ENCODE results near the gene FAM98A. TPM values are rescaled to one million over a fixed set of nuclear protein-coding genes. Genes with fewer than 3 reads are reported as not detected.

The FAM98A gene
- total and polyA plus RNA-seq, 12 donors = 16.0 to 118 (median 50.5) TPM

DNA sequence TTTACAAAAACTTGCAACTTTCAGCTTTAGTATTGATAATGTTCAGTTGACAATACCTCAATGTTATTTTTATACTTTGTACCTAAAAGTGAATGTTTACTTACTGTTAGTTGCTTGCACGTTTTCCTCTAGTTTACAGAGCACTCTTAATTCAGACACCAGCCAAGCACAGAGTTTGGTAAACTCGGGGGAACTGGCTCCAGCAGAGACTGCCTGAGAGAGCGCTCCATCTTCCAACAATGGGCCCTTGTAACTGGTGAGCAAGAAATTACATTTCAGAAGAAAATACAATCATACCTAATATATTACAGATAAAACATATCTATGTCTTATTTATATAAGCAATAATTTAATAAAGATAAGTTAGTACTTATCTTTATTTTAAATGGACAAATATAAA, 3.7 kb downstream of the FAM98A start:
- H3K4me1 ChIP-seq (replicated peaks in 1 of 2) = peaks cover 5 to 34% of the 10 kb centered on the region in 2 donors
- peaks cover 0 to 26% of the 10 kb centered on the region in 2 donors for H3K36me3 ChIP-seq (replicated peaks in 1 of 2)
- TF ChIP-seq CTCF (IDR thresholded peaks at IDR 0.05) (no peak), POLR2A (IDR thresholded peaks at IDR 0.05) (no peak)
- H3K27ac ChIP-seq = no peak overlapping the region
- no peak overlapping the region for H3K4me3 ChIP-seq
- intact Hi-C loops (cut with DNase I) = no loop called here
- H3K9me3 ChIP-seq (replicated peaks in 1 of 3) = no peaks in the 10 kb centered on the region
- no peaks in the 10 kb centered on the region for H3K27me3 ChIP-seq
- 76 to 84% (median 81%) methylated on average over 3 of the region's 3 CpGs for WGBS, 4 donors
- no peak for DNase-seq

DNA sequence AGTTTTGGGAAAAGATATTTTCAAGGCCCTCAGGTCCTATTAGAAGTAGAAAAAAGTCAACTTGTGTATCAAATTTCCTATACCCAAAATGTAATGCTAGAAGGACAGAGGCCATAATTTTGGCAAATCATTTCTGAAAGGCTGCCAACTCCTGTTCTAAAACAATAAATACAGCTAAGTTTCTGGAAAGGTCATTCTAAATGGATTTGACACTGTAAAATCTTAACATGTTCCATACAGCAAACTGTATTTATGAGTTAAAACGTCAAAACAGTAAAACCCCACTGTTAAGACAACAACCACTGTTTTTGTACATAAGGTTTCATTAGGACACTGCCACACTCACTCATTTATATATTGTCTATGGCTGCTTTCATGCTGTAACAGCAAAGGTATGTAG, 9.7 kb downstream of the FAM98A start:
- WGBS, 4 donors = 15 to 30% (median 16%) methylated on average over 1 of the region's 1 CpG
- Histone ChIP-seq H3K9me3 (replicated peaks in 1 of 3) (no peaks in the 10 kb centered on the region), H3K4me3 (no peak overlapping the region), H3K27me3 (no peaks in the 10 kb centered on the region), H3K27ac (peak overlapping the region in 3 of 5 donors; percentile 29 to 42 (median 41)), H3K4me1 (replicated peaks in 1 of 2) (peaks cover 12 to 30% of the 10 kb centered on the region in 2 donors), H3K36me3 (replicated peaks in 1 of 2) (peaks cover 0 to 38% of the 10 kb centered on the region in 2 donors)
- intact Hi-C loops (cut with DNase I) = loop anchor here (10.0 kb wide), 2 partner anchors 115 to 175 kb away; partner anchors contain the start of gene RASGRP3 (in 1 of the 2)
- DNase-seq = peak in 1 of 7 donors; percentile 14
- no peak for TF ChIP-seq POLR2A (IDR thresholded peaks at IDR 0.05)
- no peak for TF ChIP-seq CTCF (IDR thresholded peaks at IDR 0.05)

GRCh38 chr2:33588232-33588631, 10.9 kb downstream of the FAM98A start:
- 76 to 89% (median 82%) methylated on average over 2 of the region's 2 CpGs for WGBS, 4 donors
- no peak for TF ChIP-seq POLR2A (IDR thresholded peaks at IDR 0.05)
- TF ChIP-seq CTCF (IDR thresholded peaks at IDR 0.05) = no peak
- Histone ChIP-seq H3K4me1 (replicated peaks in 1 of 2) (peaks cover 12 to 30% of the 10 kb centered on the region in 2 donors), H3K27ac (no peak overlapping the region), H3K36me3 (replicated peaks in 1 of 2) (peaks cover 0 to 38% of the 10 kb centered on the region in 2 donors), H3K4me3 (no peak overlapping the region), H3K27me3 (no peaks in the 10 kb centered on the region), H3K9me3 (replicated peaks in 1 of 3) (no peaks in the 10 kb centered on the region)
- intact Hi-C loops (cut with DNase I) = loop anchor here (10.0 kb wide), 2 partner anchors 113 to 173 kb away; partner anchors contain the start of gene RASGRP3 (in 1 of the 2)
- DNase-seq = no peak

DNA sequence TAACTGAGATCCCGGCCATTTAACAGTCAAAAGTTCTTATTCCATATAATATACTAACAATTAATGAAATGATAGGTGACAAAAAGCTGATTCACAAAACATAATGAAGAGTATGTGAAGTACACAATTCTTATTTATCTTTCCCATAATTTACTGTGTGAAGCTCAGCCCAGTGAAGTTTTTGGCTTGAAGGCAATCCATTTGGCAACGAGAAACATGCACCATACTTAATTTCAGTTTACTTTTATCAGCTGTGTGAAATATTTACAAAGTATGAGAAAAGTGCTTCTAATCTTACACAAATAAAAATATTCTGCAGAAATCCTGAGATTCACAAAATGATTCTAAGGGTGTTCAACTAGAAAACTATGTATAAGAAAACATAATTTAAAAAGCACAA, 12.3 kb downstream of the FAM98A start:
- Histone ChIP-seq H3K27me3 (no peaks in the 10 kb centered on the region), H3K4me3 (no peak overlapping the region), H3K36me3 (replicated peaks in 1 of 2) (peaks cover 0 to 29% of the 10 kb centered on the region in 2 donors), H3K4me1 (replicated peaks in 1 of 2) (peaks cover 12 to 34% of the 10 kb centered on the region in 2 donors), H3K27ac (no peak overlapping the region), H3K9me3 (replicated peaks in 1 of 3) (no peaks in the 10 kb centered on the region)
- intact Hi-C loops (cut with DNase I) = loop anchor here (10.0 kb wide), 2 partner anchors 112 to 172 kb away; partner anchors contain the start of gene RASGRP3 (in 1 of the 2)
- TF ChIP-seq POLR2A (IDR thresholded peaks at IDR 0.05) (no peak), CTCF (IDR thresholded peaks at IDR 0.05) (no peak)
- 81 to 85% (median 85%) methylated on average over 2 of the region's 2 CpGs for WGBS, 4 donors
- DNase-seq = no peak

Measured in adrenal gland (tissue), 12 donors.